Activated CD4-positive, alpha-beta T cell treated with anti-CD3 and anti-CD28 coated beads, Interleukin-2, amount 50 U/mL, for 24 hours (primary cell): ENCODE measurements around the gene BUB1.
"Not testable (repeated sequence)": the region's sequence is repeated elsewhere in the genome, so short reads cannot be mapped to it uniquely, and the experiment has no call there.

Experiments used
- DNase-seq, 2 donors: peaks; one replicate each; pipeline ENCODE4 v3.0.0-alpha.2; 2020; ENCODE audit warnings: low read depth in 1 of 2, low spot score in 1 of 2

The BUB1 gene

DNA sequence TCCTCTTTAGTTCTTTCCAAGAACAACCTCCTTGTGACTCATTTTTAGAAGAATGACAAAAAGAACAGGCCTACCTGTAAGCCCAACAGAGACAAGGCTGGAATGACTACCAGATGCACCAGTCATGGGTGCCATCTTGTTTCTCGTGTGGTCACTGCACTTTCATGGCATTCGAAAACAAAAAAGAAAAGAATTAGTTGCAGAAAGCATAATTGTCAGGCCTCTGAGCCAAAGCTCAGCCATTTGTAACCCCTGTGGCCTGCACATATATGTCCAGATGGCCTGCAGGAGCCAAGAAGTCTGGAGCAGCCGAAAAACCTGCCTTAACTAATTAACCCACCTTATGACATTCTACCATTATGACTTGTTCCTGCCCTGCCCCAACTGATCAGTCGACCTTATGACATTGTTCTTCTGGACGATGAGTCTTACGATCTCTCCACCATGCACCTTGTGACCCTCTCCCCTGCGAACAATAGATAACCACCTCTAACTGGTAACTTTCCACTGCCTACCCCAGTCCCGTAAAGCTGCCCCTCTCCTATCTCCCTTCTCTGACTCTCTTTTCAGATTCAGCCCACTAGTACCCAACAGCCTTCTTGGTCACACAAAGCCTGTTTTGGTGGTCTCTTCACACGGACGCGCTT, 13.9 kb upstream of the BUB1 start:
- DNase-seq = no peak

DNA sequence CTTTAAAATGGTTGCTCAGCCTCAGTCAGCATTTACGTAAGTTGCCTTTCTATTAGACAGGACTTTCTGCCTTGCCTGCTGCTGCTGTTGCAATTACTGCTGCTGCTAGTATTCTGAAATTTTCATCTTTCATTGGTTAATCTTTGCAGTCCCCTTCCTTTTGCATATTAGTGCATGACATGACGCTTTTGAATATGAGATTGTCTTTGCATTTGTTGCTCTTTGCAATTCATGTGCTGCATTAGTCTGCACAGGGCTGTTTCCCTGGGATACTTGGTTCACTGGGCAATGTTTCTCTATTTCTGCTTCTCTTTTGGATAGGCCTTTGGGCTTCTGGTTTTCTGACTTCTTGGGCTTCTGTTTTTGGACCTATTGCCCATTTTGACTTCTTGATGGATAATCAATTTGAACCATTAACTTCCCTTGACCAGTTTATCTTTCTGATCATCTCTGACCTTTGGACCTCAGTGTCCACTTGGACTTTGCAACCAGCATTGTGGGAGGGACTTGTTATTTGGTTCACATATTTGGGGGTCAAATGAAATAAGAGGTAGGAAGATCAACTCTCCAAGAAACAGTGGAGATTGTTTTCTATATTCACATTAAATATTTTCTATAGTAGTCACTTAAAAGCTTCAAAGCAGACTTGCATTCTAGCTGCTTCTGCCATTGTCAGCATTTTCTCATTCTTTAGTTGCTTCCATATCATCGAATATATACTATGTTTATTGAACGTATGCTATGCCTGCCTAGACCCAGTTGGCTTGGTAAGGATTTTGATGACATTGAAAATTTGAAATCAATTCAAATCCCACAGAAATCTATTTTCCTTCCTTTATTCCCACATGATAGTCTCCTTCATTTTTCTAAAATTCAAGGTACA, 12.5 kb upstream of the BUB1 start:
- no peak for DNase-seq

DNA sequence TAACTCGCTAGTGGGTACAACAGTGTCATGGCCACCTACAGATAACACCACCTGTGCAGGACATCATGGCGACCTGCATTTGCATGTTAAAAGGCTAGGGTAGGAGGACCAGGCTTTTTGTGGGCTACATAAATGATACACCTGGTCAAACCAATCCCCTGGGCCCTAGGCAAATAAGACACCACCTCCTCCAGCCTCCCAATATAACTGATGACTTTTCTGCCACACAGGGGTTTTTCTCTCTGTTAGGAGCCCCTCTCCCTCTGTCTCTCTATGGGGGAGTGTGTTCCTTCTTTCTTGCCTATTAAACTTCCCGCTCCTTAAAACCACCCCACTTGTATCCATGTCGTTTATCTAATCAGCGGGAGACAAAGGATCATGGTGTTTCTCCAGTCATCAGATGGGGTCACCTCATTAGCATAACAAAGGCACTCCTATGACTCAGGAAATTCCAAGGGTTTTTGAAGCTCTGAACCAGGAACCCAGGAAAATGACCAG, 10.8 kb upstream of the BUB1 start:
- DNase-seq = no peak

DNA sequence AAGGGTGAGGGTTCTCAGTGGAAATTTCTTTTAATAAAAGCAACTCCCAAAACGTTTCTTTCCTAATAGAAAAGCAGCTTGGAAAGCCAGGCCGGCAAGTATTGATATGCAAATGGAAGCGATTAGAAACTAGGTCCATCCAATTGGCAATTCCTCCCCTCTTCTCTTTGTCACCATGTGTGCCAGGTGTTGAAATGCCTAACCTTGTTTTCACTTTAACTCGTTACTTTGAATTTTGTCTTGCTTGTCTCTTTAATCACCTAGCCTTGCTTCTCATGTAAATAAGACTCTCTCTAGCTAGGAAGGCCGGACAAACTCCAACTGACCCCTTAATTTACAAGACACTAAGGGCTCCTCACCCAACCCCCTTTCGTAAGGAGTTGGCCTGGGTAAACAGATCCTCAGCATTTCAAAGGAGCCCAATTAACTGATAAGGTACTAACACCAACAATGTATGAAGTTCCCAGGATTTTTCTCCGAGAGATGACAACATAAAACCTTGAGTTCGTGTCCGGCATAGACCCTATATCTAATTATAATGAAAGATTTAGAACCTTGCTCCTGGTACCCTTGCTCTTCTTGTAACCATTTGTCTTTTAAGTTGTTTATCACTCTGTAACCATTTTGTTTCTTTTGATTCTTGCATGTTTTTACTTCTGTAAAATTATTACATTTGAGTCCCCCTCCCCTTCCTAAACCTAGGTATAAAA, 10.1 kb upstream of the BUB1 start:
- not testable (repeated sequence) for DNase-seq

DNA sequence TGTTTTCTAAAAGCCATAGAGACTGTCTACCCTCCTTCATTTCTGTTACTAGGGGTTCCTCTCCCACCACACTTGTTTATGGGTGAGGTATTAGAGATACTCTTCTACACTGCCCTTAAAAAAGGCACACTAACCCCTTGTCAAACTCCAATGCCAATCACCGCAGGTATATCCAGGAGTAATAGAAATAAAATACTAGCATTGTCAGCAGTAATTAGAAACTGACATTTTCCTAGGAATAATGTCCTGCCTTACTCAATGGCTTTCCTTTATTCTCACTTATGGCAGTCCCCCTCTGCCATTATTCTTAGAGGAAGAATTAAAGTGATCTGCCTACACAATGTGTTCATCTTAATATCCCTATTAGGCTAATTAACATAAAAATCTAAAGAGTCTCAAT, 5.0 kb upstream of the BUB1 start:
- no peak for DNase-seq

DNA sequence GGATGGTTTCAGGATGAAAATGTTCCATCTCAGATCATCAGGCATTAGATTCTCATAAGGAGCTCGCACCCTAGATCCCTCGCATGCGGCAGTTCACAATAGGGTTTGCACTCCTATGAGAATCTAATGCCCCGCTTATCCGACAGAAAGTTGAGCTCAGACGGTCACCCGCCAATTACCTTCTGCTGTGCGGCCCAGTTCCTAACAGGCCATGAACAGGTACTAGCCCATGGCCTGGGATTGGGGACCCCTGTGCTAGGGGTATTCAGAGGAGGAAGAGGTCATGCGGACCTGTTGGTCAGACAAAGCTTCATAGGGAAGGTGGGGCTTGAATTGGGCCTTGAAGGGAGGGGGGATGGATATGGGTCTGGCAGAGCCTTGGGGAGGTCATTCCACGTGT, 4.4 kb upstream of the BUB1 start:
- no peak for DNase-seq

DNA sequence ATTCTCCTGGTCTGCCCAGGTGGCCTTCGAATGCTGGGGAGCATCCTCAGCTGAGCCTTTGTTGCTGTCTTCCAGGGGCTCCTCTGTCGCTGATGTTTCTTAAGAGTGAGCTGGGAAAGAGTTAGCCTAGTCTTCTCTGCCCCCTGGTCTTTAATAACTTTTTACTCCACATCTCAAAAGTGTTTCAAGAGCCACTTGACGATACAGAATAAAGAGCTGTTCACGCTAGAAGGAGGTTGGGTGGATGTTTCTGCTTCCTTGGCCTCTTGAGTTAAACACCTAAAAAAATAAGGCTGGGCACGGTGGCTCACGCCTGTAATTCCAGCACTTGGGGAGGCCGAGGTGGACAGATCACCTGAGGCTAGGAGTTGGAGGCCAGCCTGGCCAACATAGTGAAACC, 2.8 kb upstream of the BUB1 start:
- DNase-seq = no peak

DNA sequence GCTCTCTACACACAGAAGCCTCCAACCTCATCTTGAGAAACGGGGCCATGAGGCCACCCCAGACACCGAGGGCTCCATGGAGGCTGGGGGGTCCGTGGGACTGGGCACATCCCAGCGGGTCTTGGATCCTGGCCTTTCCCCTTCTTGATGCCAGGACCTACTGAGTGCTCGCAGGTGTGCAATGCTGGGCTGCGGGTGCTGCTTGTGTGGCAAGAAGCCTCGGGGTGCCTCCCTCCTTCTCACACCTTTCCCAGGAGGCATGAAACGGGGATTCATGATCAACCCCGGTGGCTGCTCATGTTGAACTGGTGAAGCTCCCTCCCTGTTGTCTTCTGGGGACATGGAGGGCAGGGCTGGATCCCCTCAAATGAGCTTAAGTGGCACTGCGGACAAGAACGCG, 2.0 kb upstream of the BUB1 start:
- DNase-seq = no peak

DNA sequence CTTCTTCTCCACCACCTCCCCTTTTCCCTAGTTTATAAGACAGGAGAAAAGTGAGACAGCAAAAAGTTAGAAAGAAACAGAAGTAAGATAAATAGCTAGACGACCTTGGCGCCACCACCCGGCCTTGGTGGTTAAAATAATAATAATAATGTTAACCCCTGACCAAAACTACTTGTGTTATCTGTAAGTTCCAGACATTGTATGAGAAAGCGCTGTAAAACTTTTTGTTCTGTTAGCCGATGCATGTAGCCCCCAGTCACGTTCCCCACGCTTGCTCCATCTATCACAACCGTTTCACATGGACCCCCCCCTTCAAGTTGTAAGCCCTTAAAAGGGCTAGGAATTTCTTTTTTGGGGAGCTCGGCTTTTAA, 1.5 kb upstream of the BUB1 start:
- DNase-seq = no peak

DNA sequence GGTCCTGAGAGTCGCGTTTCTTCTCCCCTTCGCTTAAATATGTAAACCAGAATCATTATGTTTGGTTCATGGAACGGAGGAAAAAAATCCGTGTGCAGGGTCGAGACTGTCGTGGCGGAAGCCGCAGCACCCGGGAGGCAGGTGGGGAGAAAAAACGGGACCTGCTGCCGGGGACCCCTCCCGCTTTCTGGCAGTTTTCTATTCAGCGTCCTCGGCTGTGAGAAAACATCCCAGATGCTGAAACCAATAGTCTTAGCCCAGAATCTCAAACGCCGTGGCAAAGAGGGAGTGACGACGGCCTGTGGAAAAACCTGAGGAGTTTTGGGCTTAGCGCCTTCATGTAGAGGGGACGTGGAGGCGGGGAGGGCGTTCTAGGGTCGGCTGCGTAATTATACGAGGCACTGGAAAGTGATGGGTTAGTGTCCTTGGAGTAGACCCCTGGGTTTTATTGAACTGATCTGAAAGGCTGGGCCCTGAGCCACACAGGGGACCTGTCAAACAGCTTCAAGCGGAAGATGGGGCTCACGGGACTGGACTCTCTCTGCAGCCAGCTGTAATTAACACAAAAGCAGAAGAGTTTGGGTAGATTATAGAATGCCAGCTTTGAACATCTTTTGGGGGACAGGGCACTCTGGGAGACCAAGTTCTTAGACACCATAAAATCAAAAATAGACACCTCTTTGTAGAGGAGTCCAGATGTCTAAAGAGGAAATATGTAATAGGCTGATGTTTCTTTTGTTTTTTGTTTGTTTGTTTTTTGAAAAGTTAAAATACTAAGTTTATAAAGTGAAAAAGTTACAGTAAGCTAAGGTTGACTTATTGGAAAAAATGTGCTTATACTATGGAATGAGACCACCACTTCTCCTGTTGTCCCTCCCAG, 834 bp upstream of the BUB1 start:
- no peak for DNase-seq

DNA sequence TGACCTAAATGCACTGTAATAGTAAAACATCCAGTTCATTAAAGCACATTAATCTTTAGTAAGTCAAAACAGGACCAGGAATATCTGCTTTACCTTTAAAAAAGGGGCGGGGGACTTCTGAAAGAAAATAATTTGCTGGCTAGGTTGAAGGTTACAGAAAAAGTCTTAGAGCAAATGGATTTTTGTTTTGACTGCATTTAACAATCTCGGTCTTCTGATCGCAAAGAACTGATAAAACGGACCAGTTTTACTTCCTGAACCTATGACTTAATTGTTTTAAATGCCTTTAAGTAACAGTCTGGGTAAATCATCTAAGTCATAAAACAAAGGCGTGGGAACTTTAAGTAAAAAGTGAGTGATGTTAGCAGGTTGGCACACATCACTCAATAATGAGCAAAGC, 783 bp downstream of the BUB1 start:
- no peak for DNase-seq

DNA sequence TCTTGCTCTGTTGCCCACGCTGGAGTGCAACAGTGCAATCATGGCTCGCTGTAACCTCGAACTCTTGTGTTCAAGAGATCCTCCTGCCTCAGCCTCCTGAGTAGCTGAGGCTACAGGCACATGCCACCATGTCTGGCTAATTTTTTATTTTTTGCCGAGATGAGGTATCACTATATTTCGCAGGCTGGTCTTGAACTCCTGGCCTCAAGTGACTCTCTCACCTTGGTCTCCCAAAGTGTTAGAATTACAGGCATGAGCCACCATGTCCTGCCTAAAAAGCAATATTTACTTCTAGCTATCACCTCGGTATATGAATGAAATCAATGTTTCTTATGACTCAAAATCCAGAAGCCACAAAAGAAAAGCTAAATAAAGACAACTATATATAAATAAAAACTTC, 2.2 kb downstream of the BUB1 start:
- no peak for DNase-seq

DNA sequence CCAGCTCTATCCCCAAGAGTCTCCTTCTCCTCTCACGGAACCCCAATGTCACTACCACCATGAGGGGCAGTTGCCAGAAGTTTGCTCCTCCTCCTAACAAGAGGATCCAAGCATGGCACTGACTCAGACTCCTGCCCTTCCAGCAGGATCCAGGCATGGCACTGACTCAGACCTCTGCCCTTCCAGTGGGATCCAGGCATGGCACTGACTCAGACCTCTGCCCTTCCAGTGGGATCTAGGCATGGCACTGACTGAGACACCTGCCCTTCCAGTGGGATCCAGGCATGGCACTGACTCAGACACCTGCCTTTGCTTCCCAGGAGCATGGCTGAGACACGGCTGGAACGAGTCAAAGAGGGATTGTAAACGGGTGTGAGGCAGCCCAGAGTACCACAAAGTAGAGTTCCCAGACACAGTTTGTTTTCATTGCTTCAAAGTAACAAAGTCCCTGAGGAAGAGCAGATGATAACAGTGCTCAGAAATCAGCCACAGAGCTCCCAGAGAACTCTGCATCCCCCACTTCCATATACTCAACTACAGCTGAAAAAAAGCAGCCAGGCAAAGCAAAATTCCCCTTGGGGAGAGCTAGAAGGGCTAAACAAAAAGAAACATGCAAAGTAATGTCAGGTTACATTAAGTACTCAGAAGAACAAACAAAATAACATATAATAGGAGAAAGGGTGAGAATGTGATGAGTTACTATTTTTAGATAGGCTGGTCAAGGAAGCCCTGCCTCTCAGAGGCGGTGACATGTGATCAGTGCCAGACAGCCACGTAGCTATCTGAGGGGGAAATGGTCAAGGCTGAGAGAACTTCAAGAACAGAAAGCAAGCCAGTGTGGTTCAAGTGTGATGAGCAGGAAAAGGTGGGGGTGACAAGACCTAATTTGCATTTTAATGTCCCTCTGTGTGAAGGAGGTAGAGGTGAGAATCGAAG, 3.0 kb downstream of the BUB1 start:
- DNase-seq = no peak

DNA sequence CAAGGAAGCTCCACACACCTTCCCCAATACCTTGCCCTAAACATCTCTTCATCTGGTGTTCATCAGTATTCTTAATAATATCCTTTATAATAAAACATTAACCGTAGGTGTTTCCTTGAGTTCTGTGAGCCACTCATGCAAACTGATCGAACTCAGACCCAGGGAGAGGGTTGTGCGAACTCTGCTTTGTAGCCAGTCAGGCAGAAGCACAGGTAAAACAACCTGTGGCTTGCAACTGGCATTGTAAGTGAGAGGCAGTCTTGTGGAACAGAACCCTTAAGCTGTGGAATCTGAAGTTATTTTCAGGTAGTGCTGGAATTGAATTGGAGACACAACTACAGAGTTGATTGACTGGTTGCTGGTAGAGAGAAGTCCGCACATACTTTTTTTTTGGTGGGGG, 4.7 kb downstream of the BUB1 start:
- no peak for DNase-seq

DNA sequence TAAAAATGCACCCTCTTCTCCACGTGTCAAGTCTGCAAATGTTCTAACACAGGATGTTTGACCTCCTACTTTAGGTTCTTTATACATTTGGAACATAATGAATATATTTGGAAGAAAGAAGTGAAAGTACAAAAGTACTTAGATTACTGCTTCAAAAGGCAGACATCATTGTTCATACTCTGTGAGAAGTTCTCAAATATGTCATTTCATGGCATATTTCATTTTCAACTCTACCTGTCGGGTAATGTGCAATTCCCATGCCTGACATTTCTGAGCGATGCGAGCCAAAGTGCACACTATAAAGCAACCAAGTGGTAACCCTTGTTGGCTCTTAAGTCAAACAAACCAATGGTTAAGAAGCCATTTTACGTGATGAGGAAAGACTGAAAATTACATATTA, 7.0 kb downstream of the BUB1 start:
- DNase-seq = no peak

DNA sequence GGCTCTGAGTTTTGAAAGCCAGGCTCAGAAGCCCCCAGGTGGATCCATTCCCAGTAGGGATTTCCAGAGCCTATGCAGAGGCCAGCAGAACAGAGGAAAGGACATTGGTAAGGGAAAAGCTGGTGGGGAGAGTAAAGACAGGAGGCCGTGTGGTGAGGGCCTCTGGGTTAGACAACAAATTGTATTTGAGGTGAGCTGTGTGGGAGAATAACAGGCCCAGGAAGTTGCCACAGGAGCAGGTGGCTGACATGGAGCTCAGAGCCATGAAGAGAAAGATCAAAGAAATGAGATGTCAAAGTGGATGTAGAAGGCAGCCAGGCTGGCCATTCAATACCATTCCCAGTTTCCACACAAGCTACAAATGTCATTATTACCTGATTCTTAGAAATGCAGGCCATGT, 8.8 kb downstream of the BUB1 start:
- DNase-seq = no peak

DNA sequence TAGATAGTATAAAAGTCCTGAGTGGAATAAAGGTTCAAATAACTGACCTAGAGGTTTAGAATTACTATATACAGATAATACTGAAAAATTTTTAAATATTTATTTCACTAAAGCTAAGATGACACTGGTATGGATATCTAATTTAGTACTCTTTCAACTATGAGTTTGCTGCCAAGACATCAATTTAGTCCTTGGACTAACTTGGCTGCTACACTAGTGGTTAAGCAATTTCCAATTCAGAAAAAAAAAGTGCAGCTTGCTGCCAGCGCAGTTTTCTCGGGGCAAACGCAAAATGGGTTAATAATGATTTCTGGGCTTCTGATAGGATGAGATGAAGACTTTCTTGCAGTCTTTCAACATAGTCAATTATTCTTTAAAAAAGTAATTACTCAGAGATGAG, 10.8 kb downstream of the BUB1 start:
- no peak for DNase-seq

DNA sequence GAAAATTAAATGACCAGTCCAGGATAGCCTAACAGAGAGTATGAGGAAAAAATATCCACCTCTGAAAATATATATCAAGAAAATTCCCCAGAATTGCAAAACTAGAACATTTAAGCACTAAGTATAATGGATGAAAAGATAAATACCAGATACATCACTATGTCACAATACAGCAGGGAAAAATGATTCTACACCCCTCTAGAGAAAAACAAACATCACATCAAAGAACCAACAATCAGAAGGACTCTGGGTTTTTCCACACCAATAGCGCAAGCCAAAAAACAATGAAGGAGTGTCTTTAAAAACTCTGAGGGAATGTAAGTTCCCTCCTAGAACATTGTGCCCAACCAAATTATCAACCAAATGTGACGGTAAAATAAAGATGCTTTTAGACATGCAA, 13.7 kb downstream of the BUB1 start:
- DNase-seq = no peak

DNA sequence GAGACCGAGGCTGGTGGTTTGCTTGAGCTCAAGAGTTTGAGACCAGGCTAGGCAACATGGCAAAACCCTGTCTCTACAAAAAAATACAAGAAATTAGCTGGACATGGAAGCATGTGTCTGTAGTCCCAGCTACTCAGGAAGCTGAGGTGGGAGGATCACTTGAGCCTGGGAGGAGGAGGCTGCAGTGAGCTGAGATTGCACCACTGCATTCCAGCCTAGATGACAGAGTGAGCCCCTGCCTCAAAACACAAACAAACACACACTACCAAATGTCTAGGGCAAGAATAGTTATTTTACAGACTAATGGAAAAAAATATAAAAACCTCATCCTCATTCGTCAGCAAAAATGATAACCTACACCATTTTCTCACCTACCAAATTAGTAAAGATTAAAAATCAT, 15.3 kb downstream of the BUB1 start:
- no peak for DNase-seq

DNA sequence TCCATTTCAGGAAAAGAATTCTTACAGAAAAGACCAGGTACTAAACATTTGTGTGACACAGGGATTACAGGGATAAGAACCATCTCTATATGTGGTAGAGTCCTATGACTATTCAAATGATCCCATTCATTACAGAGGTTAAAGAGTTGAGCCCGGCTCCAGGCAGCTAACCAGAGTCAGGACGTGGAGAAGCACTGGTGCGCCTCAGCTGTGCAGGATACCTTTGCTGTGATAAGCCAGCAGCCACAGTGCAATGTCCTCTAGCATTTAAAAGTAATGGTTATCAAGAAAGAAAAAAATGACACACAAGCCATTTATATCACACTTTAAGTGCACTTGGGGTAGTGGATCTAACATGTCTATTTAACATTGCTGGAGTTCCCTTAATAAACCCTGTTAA, 17.3 kb downstream of the BUB1 start:
- DNase-seq = no peak
